Endodermal cell (in vitro differentiated cells): Measurements from ENCODE around the gene C16orf74. TPM values are rescaled to one million over a fixed set of nuclear protein-coding genes. Genes with fewer than 3 reads are reported as not detected.

Experiments used
- DNase-seq: peaks from one replicate; pipeline ENCODE4 v3.0.0-alpha.2; 2017
- H3K27ac ChIP-seq: 2 replicates; pipeline ENCODE4 v1.5.1; 2013; ENCODE audit warnings: mild to moderate bottlenecking, low read depth, low read length, moderate library complexity
- H3K27me3 ChIP-seq: 2 replicates; pipeline ENCODE4 v1.6.1; 2013; ENCODE audit warnings: mild to moderate bottlenecking, low read length, moderate library complexity; ENCODE audit not compliant: insufficient read depth, control insufficient read depth, poor library complexity, severe bottlenecking
- H3K36me3 ChIP-seq: 2 replicates; pipeline ENCODE4 v1.7.0; 2013; ENCODE audit warnings: mild to moderate bottlenecking, low read length, moderate library complexity; ENCODE audit not compliant: control insufficient read depth, insufficient read depth
- H3K4me1 ChIP-seq: one replicate; pipeline ENCODE4 v1.7.0; 2013; ENCODE audit warnings: low read length; ENCODE audit not compliant: control insufficient read depth, insufficient read depth
- H3K4me3 ChIP-seq: 2 replicates; pipeline ENCODE4 v1.5.1; 2013; ENCODE audit warnings: mild to moderate bottlenecking, low read length, moderate library complexity
- H3K9ac ChIP-seq: 2 replicates; pipeline ENCODE4 v1.6.1; 2013; ENCODE audit warnings: mild to moderate bottlenecking, low read length, moderate library complexity; ENCODE audit not compliant: poor library complexity, severe bottlenecking; ENCODE audit errors: extremely low read depth
- H3K9me3 ChIP-seq: 2 replicates; pipeline ENCODE4 v1.6.1; 2013; ENCODE audit warnings: mild to moderate bottlenecking, low read length, moderate library complexity; ENCODE audit not compliant: control insufficient read depth
- H3K27ac Mint-ChIP-seq: 2 replicates; pipeline ENCODE4 v1.8.0; 2020; ENCODE audit warnings: mixed read lengths
- H3K27me3 Mint-ChIP-seq: 2 replicates; pipeline ENCODE4 v1.8.0; 2021; ENCODE audit warnings: mild to moderate bottlenecking, mixed read lengths; ENCODE audit not compliant: insufficient read depth
- H3K36me3 Mint-ChIP-seq: 2 replicates; pipeline ENCODE4 v1.8.0; 2020; ENCODE audit warnings: low read depth, mixed read lengths
- H3K4me1 Mint-ChIP-seq: 2 replicates; pipeline ENCODE4 v1.8.0; 2020; ENCODE audit warnings: mixed read lengths
- H3K4me3 Mint-ChIP-seq: 2 replicates; pipeline ENCODE4 v1.8.0; 2020; ENCODE audit warnings: mild to moderate bottlenecking, moderate library complexity, mixed read lengths
- H3K9me3 Mint-ChIP-seq: 2 replicates; pipeline ENCODE4 v1.8.0; 2020; ENCODE audit warnings: mild to moderate bottlenecking, mixed read lengths
- CTCF ChIP-seq: fragments of 200-600 bp; sonication (generic); conservative IDR thresholded peaks from 2 replicates; pipeline ENCODE4 v1.5.0; 2021; ENCODE audit warnings: antibody characterized with exemption, mild to moderate bottlenecking
- WGBS, 2 experiments: methylation state at CpG; one replicate each; pipeline versions ENCODE4 v1.1.5 to v1.1.7; 2013; ENCODE audit warnings: missing lambda C conversion rate in 2 of 2, mixed read lengths in 1 of 2; ENCODE audit not compliant: insufficient coverage in 1 of 2, insufficient read length in 1 of 2; 5-methylcytosine and 5-hydroxymethylcytosine counted together
- total RNA-seq, 2 donors: library from RNA; stranded (reverse); fragmentation: NEBNext Ultra II Directional in 1 of 2; extraction: Animal tissue kit (Norgen Biotek cat#: 25700) in 1 of 2; gene quantifications; 2 replicates in 1 of 2; 3 replicates in 1 of 2; pipeline ENCODE4 v1.2.1, GENCODE V29; 2021

The C16orf74 gene
- total RNA-seq, 2 donors from 2014 or later = 3.6 to 7.4 TPM

GRCh38 chr16:85733155-85733838 is 17.6 kb downstream of the C16orf74 start:
- Histone ChIP-seq H3K4me3 (no peak overlapping the region), H3K27me3 (no peaks in the 10 kb centered on the region), H3K9me3 (no peaks in the 10 kb centered on the region), H3K4me1 (no peaks in the 10 kb centered on the region), H3K36me3 (no peaks in the 10 kb centered on the region), H3K9ac (no peak overlapping the region), H3K27ac (no peak overlapping the region)
- Mint-ChIP-seq H3K36me3 (peaks cover 2% of the 10 kb centered on the region), H3K27me3 (no peaks in the 10 kb centered on the region), H3K4me1 (peaks cover 3% of the 10 kb centered on the region), H3K27ac (no peak overlapping the region), H3K4me3 (no peak overlapping the region), H3K9me3 (no peaks in the 10 kb centered on the region)
- WGBS, 2 experiments = 84 to 90% methylated on average over 11 to 12 of the region's 13 CpGs
- no peak for TF ChIP-seq CTCF
- no peak for DNase-seq

- Histone ChIP-seq H3K4me1 (no peaks in the 10 kb centered on the region), H3K27ac (no peak overlapping the region), H3K36me3 (no peaks in the 10 kb centered on the region), H3K27me3 (no peaks in the 10 kb centered on the region), H3K9ac (no peak overlapping the region), H3K4me3 (no peak overlapping the region), H3K9me3 (no peaks in the 10 kb centered on the region)
- 79 to 91% methylated on average over 3 to 5 of the region's 5 CpGs for WGBS, 2 experiments
- no peaks in the 10 kb centered on the region for H3K9me3 Mint-ChIP-seq
- DNase-seq = no peak
- H3K4me3 Mint-ChIP-seq = no peak overlapping the region
- TF ChIP-seq CTCF = no peak
- H3K27me3 Mint-ChIP-seq = no peaks in the 10 kb centered on the region
- peaks cover 3% of the 10 kb centered on the region for H3K4me1 Mint-ChIP-seq
- H3K36me3 Mint-ChIP-seq = peaks cover 3% of the 10 kb centered on the region
- H3K27ac Mint-ChIP-seq = no peak overlapping the region
Observed at GRCh38 chr16:85731179-85731578, 19.7 kb downstream of the C16orf74 start.

- no peak overlapping the region for H3K27ac ChIP-seq
- H3K4me1 Mint-ChIP-seq = peaks cover 3% of the 10 kb centered on the region
- no peak overlapping the region for H3K4me3 Mint-ChIP-seq
- no peaks in the 10 kb centered on the region for H3K36me3 ChIP-seq
- no peak for TF ChIP-seq CTCF
- DNase-seq = no peak
- no peaks in the 10 kb centered on the region for H3K9me3 ChIP-seq
- H3K4me1 ChIP-seq = no peaks in the 10 kb centered on the region
- H3K4me3 ChIP-seq = no peak overlapping the region
- peaks cover 8% of the 10 kb centered on the region for H3K36me3 Mint-ChIP-seq
- H3K27me3 ChIP-seq = no peaks in the 10 kb centered on the region
- no peaks in the 10 kb centered on the region for H3K9me3 Mint-ChIP-seq
- no peak overlapping the region for H3K27ac Mint-ChIP-seq
- H3K27me3 Mint-ChIP-seq = no peaks in the 10 kb centered on the region
- 96 to 98% methylated on average over 4 to 5 of the region's 5 CpGs for WGBS, 2 experiments
- no peak overlapping the region for H3K9ac ChIP-seq
Observed at GRCh38 chr16:85730186-85730465, 20.8 kb downstream of the C16orf74 start.
